Mesothelial cell of epicardium (in vitro differentiated cells): ENCODE results near the gene SPEF1. TPM values are rescaled to one million over a fixed set of nuclear protein-coding genes. Genes with fewer than 3 reads are reported as not detected.

ENCODE experiments used
- DNase-seq, 2 experiments: peaks; one replicate each; pipeline ENCODE4 v3.0.0; 2021; ENCODE audit warnings: low spot score in 2 of 2; ENCODE audit not compliant: unreplicated experiment in 2 of 2
- H3K27ac Mint-ChIP-seq: 2 replicates; pipeline ENCODE4 v1.8.0; 2021; ENCODE audit warnings: mixed read lengths
- H3K27me3 Mint-ChIP-seq: 2 replicates; pipeline ENCODE4 v1.8.0; 2021; ENCODE audit warnings: low read depth, mixed read lengths
- H3K36me3 Mint-ChIP-seq: 2 replicates; pipeline ENCODE4 v1.8.0; 2021; ENCODE audit warnings: mixed read lengths
- H3K4me1 Mint-ChIP-seq: 2 replicates; pipeline ENCODE4 v1.8.0; 2021; ENCODE audit warnings: mixed read lengths
- H3K4me3 Mint-ChIP-seq: 2 replicates; pipeline ENCODE4 v1.8.0; 2021; ENCODE audit warnings: mild to moderate bottlenecking, moderate library complexity, mixed read lengths
- H3K9me3 Mint-ChIP-seq: 2 replicates; pipeline ENCODE4 v1.8.0; 2021; ENCODE audit warnings: mixed read lengths
- CTCF ChIP-seq: fragments of 200-600 bp; sonication (generic); IDR thresholded peaks from one replicate; pipeline ENCODE4 v1.5.0; 2021; ENCODE audit warnings: antibody characterized with exemption; ENCODE audit not compliant: unreplicated experiment
- total RNA-seq: library from RNA; stranded (reverse); gene quantifications from 3 replicates; pipeline ENCODE4 v1.2.1, GENCODE V29; 2021

The SPEF1 gene
- total RNA-seq, 1 donor from 2014 or later: 0.40 TPM

DNA sequence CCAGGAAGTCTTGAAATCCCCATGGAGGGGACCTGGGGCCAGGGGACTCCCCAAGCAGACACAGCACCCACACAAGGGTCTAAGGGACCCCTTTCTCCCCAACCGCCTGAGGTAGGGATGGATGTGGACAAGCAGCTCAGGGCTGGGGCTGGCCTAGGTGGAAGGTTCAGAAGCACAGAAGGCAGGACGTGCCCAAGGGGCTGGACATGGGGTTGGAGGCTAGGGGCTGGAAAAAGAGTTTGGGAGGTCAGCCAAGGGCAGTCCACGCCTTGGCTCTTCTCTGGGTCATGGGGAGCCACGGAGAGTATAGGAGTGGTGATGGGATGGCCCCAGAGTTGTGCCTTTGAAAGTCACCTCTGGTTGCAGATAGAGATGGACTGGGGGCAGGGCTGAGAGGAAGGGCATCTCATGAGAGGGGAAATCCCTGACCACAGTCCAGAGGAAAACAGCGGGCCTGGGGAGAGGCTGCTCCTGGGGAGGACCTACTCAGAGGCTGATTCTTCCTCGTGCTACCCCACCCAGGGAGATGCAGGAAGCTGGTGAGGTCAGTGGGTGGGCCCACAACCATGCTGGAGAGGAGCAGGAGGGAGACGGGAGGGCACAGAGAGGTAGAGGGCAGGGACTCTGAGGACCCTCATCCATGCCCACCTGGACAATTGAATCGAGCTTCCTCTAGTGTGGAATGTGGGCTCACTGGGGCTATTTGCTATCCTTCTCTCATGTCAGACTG, 51.3 kb downstream of the SPEF1 start:
- DNase-seq: no peak

DNA sequence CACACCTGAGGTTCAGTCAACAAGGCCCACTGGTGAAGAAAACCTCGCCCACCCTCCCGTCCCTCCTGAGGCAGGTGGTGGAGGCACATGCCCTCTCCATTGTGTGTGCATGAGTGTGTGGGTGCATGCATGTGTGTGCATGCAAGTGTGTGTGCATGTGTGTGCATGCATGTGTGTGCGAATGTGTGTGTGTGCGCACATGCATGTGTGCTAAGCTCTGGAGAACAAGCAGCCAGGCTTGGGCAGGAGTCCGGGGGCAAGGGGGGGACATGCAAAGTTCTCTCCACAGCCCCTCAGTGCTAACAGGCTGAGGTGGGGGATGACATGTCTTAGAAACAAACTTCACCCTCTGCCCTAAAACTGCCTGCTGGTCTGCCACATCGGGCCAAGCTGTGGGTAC, 51.9 kb downstream of the SPEF1 start:
- Mint-ChIP-seq H3K27me3 (peaks cover 52% of the 10 kb centered on the region), H3K36me3 (no peaks in the 10 kb centered on the region)

More for the DNA sequence above, 51.3 kb downstream of the SPEF1 start:
- Mint-ChIP-seq H3K4me3 (no peak overlapping the region), H3K4me1 (peaks cover 32% of the 10 kb centered on the region), H3K27ac (no peak overlapping the region), H3K27me3 (peaks cover 48% of the 10 kb centered on the region), H3K36me3 (no peaks in the 10 kb centered on the region), H3K9me3 (no peaks in the 10 kb centered on the region)
- no peak for TF ChIP-seq CTCF

GRCh38 chr20:3728876-3729275, 52.4 kb downstream of the SPEF1 start:
- TF ChIP-seq CTCF: no peak
- Mint-ChIP-seq H3K36me3 (no peaks in the 10 kb centered on the region), H3K27me3 (peaks cover 53% of the 10 kb centered on the region), H3K4me3 (no peak overlapping the region), H3K4me1 (peaks cover 26% of the 10 kb centered on the region), H3K9me3 (no peaks in the 10 kb centered on the region), H3K27ac (no peak overlapping the region)
- DNase-seq: no peak

More for the DNA sequence above, 51.9 kb downstream of the SPEF1 start:
- DNase-seq: no peak
- peaks cover 29% of the 10 kb centered on the region for H3K4me1 Mint-ChIP-seq
- no peak for TF ChIP-seq CTCF
- H3K9me3 Mint-ChIP-seq: no peaks in the 10 kb centered on the region
- no peak overlapping the region for H3K4me3 Mint-ChIP-seq
- no peak overlapping the region for H3K27ac Mint-ChIP-seq

GRCh38 chr20:3728354-3728753, 52.9 kb downstream of the SPEF1 start:
- H3K27ac Mint-ChIP-seq: peak overlapping the region; percentile 30
- H3K4me1 Mint-ChIP-seq: peaks cover 26% of the 10 kb centered on the region
- no peak overlapping the region for H3K4me3 Mint-ChIP-seq
- no peak for TF ChIP-seq CTCF
- H3K36me3 Mint-ChIP-seq: no peaks in the 10 kb centered on the region
- peaks cover 53% of the 10 kb centered on the region for H3K27me3 Mint-ChIP-seq
- no peaks in the 10 kb centered on the region for H3K9me3 Mint-ChIP-seq
- no peak for DNase-seq

Other genes with a start within 250 kb of the SPEF1 start
- gene GFRA4, start 118.0 kb downstream of the SPEF1 start, total RNA-seq: not detected in 3 replicates
- 83.0 to 91.1 TPM (median 87.4 TPM) in 3 replicates for gene ADAM33, start 99.4 kb downstream of the SPEF1 start, total RNA-seq
- 0.04 TPM in 1 of 3 replicates, not detected in the others for gene SIGLEC1, start 68.8 kb downstream of the SPEF1 start, total RNA-seq
- gene HSPA12B, start 48.8 kb downstream of the SPEF1 start, total RNA-seq: 11.5 to 13.0 TPM (median 12.0 TPM) in 3 replicates
- 24.3 to 26.5 TPM (median 24.9 TPM) in 3 replicates for gene ADISSP, start 13.7 kb downstream of the SPEF1 start, total RNA-seq
- gene CENPB, start 5.3 kb upstream of the SPEF1 start, total RNA-seq: 63.0 to 64.2 TPM (median 63.0 TPM) in 3 replicates
- gene CDC25B, start 14.9 kb upstream of the SPEF1 start, total RNA-seq: 29.4 to 33.9 TPM (median 29.6 TPM) in 3 replicates
- 13.8 to 14.5 TPM (median 14.0 TPM) in 3 replicates for gene AP5S1, start 39.1 kb upstream of the SPEF1 start, total RNA-seq
- 37.1 to 38.3 TPM (median 37.3 TPM) in 3 replicates for gene MAVS, start 65.4 kb upstream of the SPEF1 start, total RNA-seq
- 48.3 to 52.5 TPM (median 48.7 TPM) in 3 replicates for gene PANK2, start 107.9 kb upstream of the SPEF1 start, total RNA-seq
- 45.5 to 50.6 TPM (median 47.0 TPM) in 3 replicates for gene RNF24, start 234.1 kb upstream of the SPEF1 start, total RNA-seq